Sigmoid colon (tissue), 4 donors: ENCODE results near the gene LHFPL2.

Experiments used
- EP300 ChIP-seq, 4 donors: sonication (generic); formaldehyde crosslinking; IDR thresholded peaks; one replicate each; pipeline ENCODE4 v1.6.1; 2017; ENCODE audit warnings: antibody characterized with exemption in 4 of 4
- POLR2A ChIP-seq, 2 donors: fragments of 450-650 bp; IDR thresholded peaks; one replicate each; pipeline ENCODE4 v1.6.1; 2016; ENCODE audit warnings: antibody characterized with exemption in 2 of 2, mild to moderate bottlenecking in 2 of 2, moderate library complexity in 2 of 2
- POLR2AphosphoS5 ChIP-seq, 4 donors: sonication (generic); formaldehyde crosslinking; IDR thresholded peaks; one replicate each; pipeline ENCODE4 v1.6.1; 2017; ENCODE audit warnings: antibody characterized with exemption in 4 of 4
- TF ChIP-seq, protein P1 (sequence below), 4 experiments: fragments of 450-650 bp in 3 of 4; fragments of 200-600 bp in 1 of 4; IDR thresholded peaks; one replicate each; pipeline ENCODE4 v1.5.1; 2016 to 2019; ENCODE audit warnings: antibody characterized with exemption in 4 of 4, mild to moderate bottlenecking in 3 of 4, moderate library complexity in 2 of 4

DNA sequence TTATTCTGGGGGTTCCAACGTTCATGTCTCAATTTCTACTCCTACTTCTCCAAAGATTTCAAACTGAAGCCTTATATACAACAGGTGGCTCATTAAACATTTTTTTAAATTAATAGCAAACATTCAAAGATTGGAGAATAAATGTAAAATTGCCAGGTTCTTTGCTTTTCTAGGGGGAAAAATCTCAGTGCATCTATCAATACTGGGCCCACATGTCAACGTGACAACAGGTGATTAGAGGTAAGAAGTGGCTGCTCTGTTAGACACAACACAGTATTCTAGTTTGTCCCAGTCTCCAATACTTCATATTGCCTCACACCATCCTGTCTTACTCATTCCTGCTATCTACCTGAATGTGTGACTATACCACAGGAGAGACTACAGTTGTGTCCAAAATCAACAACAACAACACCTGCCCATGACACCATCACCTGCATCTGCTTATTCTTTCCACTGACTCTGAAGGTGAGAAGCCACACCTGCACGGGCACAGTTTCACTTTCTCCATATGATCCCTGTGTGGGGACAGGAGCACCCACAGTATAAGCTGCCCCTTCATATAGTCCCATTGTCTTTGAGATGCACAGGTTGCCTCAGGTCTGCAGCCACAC lies 110.2 kb downstream of the LHFPL2 start:
- TF ChIP-seq, protein P1, sequence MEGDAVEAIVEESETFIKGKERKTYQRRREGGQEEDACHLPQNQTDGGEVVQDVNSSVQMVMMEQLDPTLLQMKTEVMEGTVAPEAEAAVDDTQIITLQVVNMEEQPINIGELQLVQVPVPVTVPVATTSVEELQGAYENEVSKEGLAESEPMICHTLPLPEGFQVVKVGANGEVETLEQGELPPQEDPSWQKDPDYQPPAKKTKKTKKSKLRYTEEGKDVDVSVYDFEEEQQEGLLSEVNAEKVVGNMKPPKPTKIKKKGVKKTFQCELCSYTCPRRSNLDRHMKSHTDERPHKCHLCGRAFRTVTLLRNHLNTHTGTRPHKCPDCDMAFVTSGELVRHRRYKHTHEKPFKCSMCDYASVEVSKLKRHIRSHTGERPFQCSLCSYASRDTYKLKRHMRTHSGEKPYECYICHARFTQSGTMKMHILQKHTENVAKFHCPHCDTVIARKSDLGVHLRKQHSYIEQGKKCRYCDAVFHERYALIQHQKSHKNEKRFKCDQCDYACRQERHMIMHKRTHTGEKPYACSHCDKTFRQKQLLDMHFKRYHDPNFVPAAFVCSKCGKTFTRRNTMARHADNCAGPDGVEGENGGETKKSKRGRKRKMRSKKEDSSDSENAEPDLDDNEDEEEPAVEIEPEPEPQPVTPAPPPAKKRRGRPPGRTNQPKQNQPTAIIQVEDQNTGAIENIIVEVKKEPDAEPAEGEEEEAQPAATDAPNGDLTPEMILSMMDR (IDR thresholded peaks at IDR 0.05): no peak
- no peak for TF ChIP-seq POLR2A (IDR thresholded peaks at IDR 0.05)
- TF ChIP-seq POLR2AphosphoS5 (IDR thresholded peaks at IDR 0.05): no peak
- no peak for TF ChIP-seq EP300 (IDR thresholded peaks at IDR 0.05)
